KBM-7 (cell line): ENCODE results near the gene BCAR3.
"Not testable (repeated sequence)": the region's sequence is repeated elsewhere in the genome, so short reads cannot be mapped to it uniquely, and the experiment has no call there.

Source experiments
- DNase-seq: peaks from one replicate; pipeline ENCODE4 v3.0.0-alpha.2; 2015
- in situ Hi-C: fragments of 300-500 bp; cut with MboI; formaldehyde crosslinking; loops from 2 replicates; pipeline ENCODE4 v1.14.3; 2020; ENCODE audit warnings: low sequenced_read_pairs, low pct_unique_long_range_greater_than_20kb, mixed read lengths

Gene BCAR3

DNA sequence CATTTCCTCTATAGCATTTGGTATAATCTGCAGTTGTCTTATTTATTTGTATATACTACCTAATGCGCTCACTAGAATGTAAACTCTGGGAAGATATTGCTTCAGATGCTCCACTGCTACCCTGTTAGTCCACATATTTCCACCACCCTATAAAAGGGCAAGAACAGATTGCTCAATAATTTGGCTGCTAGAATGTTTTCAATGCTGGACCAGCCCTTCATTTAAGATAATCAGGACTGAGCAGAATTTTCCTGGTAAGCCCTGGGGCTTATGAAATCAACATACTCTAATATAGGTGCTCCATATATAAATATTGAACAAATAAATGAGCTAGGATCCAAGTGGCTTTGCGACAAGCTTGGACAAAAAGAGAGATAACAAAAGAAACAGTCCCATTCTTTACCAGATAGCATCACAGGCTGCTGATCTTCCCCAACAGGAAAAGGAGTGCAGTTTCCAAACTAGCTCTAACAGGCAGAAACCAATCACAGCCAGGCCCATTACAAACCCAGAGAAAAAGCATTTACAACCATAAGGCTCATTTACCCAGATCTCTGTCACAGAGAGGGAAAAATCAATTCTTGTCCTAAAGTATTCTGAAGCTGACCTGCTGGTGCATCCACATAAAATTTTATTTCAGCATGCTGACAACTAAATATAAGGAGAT lies 8.3 kb downstream of the BCAR3 start:
- DNase-seq, result no peak
- in situ Hi-C loops, result no loop called here

DNA sequence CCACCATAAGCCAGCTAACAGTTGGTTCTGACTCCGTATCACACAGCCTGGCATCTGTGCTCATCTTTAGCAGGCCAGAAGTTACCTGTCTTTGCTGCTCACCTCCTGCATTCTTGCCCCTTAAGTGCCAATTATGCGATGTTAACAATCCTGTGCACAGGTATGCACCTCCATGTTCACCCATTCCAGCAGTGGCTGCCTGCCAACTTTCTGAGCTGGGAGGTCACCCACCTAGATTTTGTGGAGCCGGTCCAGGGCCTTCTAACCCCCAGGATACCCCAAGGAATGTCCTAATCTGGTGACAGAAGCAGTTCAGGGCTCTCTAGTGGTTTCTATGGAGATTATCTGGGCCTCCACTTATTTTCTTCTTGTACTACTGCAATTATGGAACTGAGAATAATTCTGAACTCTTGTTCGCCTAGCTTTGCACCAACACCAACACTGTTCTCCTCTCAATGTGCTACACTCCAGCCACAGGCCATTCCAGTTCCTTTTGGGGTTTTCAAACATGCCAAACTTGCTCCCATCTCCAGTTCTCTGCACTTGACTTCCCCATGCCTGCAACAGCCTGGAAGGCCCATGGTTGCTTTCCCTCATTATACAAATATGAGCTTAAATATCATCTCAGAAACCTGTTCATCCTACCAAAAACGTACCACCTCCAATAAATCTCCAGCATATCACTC lies 9.0 kb downstream of the BCAR3 start:
- in situ Hi-C loops, result no loop called here
- no peak for DNase-seq

DNA sequence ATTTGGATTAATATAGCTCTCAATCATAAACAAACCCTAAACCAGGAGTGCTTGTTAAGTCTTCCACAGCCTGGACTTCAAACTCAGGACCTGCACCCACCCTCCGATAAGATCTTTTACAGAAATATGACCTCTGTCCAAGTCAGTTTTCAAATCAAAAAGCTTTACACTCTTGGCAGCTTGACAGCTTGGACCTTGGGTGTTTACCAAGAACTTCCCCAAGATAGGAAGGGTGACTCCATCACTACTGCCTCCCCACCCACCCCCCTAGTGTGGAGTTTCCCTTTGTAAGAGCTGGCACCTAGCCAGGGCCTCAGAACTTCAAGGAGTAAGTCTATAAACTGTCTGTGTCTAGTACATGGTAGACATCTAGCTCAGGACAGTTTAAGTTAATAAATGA lies 9.6 kb downstream of the BCAR3 start:
- in situ Hi-C loops, result no loop called here
- no peak for DNase-seq

DNA sequence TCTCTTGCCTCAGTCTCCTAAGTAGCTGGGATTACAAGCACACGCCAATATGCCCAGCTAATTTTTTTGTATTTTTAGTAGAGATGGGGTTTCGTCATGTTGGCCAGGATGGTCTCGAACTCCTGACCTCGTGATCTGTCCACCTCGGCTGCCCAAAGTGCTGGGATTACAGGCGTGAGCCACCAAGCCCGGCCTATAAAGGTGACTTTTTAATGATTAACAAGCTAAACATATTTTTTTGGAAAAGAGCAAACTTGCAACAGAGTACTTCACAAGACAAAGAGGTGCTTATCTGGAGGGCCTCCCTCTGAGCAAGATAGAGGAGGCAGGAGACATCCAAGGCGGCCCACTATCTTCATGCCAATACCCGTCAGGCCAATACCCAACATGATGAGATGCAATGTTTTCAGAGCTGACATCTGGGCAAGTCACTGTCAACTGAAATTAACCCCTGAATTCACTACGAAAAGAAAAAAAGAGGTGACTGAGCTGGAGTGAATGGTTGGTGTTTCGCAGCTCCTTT lies 10.5 kb downstream of the BCAR3 start:
- no peak for DNase-seq
- in situ Hi-C loops, result no loop called here

DNA sequence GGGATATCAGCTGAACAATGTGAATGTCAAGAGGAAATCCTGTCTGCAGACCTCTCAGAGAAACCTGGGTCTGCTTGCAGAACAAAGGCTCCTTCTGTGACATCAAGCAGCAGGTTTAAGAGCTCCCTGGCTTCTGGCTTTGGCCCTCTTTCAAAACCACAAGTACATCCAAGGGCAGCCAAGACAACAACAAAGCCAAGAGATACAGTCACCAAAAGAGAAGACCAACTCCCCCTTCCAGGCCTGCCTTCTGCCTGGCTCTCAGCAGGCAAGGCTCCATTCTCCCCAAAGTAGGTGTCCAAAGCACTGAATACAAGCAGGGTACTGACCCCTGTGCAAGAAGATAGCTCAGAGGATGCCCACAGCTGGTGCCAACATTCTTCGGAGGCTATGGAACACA lies 11.5 kb downstream of the BCAR3 start:
- peak; percentile 7 for DNase-seq
- in situ Hi-C loops, result no loop called here

DNA sequence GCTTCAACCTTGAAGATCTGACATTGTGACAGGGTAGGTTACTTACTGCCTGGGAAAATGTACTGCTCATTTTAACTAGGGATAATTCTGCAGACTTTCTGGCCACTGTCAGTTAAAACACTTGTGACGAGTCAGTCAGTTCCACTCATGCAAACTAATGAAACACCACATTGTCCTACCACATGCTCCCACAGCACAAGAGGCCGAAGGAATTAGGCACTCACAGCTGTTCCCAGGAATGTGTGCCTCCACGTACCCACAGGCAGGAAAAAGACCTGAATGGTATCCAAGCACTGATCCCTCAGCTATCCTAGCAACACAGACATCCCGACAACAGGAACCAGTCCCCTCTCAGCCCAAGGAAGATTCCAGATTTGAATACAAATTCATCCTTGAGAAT lies 12.3 kb downstream of the BCAR3 start:
- no peak for DNase-seq
- in situ Hi-C loops, result no loop called here

DNA sequence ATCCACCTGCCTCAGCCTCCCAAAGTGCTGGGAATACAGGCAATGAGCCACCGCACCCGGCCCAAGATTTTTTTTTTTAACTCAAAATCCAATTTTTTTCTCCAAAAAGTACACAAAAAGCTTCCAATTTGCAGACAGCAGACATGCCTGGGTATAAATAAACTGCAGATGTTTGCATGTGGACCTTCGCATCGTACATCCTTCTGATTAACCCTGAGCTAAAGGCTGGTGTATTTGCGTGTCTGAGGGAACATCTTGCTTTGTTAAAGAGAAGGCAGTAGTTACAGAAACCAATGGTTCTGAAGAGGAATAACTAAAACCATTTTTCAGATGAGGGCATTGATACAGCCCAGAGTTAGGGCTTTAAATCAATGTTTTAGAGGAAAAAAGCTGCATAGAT lies 12.7 kb downstream of the BCAR3 start:
- no peak for DNase-seq
- in situ Hi-C loops, result no loop called here

DNA sequence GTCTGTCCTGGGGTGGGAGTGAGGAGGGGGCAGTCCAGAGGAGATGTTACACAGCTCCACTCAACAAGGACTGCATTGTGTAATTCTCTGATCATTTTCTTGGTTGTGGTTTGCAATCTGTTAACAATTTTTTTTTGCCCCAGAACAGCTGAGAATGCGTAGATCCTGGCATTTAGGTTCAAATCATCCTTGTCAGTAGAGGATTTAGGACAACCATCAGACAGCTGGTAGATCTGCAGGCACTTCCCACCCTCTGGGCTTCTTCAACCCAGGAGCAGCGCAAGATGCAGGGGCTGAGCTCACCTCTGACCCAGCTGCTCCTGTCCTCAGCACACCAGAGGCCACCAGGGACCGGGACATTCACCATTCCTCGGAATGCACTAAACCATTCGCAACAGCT lies 13.5 kb downstream of the BCAR3 start:
- DNase-seq, result no peak
- in situ Hi-C loops, result no loop called here

DNA sequence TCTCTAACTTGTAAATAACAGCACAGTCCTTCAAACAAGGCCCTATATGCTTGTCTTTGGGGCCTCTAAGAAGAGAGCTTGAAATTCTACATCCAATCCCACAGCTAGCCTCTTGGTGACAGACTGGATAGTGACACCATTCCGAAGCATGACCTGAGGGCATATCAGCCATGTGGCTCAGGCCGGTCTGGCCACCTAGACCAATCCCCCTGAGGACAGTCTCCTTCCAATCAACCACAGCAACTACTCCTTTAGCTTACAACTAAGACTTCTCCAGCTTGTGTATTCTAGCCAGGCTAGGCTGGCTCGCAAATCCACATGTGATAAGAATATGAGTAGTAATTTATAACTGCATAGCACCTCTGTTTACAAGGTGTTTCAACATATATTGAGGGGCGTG lies 14.0 kb downstream of the BCAR3 start:
- DNase-seq, result no peak
- in situ Hi-C loops, result no loop called here

DNA sequence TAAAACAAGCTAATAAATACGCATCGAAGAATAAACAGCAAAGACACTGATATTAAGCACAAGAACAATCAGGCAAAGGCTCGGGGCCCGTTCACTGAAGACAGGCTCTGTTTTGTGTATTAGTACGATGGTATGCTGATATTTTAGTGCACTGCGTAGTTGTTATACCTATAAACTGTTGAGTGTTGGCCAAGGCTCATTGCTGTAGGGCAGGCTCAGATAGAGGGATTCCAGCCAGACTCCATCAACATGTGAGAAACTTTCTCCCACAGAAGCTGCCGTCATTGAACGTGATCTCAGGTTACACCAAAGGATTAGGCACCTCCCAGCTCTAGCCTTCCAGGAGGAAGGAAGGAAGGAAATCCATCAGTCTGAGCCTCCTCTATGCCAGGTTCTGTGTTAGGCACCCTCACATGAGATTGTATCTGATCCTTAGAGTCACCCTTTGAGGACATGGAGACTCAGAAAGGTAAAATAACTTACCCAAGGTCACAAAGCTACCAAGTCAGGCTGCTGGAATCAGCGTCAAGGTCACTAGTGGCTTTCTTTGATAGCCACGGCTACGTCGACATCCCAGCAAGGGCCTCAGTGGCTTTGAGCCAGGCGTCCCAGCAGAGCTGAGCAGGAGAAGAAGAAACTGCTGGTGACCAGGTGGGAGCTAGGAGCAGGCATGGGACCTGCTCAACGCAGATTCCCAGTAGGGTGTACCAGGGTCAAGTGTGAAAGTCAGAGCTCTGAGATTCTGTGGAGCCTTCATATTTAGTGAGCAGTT lies 14.8 kb downstream of the BCAR3 start:
- DNase-seq, result no peak
- in situ Hi-C loops, result no loop called here

DNA sequence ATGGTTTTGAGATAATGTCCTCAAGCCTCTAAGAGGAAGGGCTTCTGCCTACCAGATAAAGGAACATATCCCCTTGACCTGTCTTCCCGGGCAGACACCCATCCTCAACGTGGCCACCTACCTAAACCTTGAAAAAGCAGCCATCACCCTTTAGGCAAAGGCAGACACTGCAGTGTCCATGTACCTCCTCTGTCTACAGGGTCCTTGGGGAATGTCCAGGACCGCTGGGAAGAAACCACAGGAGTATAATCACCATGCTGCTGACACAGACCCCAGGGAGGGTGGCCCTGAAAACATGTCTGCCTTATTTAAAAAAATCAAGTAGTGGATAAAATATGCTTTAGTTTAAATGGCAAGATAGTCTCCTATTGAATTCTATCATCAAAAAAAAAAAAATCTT lies 16.6 kb downstream of the BCAR3 start:
- in situ Hi-C loops, result no loop called here
- no peak for DNase-seq

DNA sequence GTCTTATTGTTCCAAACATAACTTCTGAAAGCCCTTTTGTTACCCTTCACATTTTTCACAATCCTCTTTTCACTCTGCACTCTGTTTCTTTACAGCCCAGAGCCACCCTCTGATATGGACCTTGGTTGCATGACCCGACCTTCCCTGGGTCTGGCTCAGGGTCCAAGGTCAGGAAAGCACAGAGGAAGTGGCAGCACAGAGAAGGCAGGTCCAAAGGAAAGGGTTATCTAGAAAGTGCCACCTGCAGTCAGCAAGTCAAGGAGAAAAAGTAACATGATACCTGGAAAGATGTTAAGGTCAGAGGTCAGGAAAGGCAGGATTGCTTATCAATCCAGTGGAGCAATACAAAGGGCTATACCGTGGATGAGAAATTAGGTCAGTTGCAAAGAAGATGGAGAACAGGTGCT lies 18.4 kb downstream of the BCAR3 start:
- DNase-seq, result no peak
- in situ Hi-C loops, result no loop called here

DNA sequence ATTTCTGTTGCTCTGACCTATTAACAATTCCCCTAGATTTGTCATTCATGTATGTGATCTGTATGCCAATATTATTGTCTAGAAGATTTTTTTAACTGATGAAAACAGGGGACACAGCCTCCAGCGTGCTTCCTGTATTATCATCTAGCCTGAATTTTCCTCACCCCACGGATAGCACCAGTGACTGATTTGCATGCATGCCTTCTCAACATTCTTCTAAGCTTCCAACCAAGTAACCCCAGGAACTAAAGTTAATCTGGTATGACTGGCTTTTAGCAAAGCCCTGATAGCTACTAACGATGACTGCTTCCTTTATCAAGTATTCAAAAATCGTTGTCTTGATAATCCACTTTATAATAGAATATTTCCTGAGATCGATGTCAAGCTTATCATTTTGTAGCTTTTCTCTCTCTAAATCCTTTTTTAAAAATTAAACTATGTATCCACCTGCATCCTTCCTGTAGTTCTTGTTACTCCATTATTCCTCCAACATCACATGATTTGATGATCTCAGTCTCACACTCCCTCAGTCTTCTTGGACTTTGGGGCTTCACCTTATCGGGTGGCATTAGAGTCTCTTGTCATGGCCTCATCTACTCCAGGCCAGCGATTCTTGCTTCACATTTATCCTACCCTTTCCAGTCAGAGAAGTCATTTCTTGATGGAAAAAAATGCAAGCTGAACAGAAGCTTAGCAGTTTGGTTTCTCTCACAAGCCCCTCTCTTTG lies 19.0 kb downstream of the BCAR3 start:
- in situ Hi-C loops, result no loop called here
- DNase-seq, result no peak

DNA sequence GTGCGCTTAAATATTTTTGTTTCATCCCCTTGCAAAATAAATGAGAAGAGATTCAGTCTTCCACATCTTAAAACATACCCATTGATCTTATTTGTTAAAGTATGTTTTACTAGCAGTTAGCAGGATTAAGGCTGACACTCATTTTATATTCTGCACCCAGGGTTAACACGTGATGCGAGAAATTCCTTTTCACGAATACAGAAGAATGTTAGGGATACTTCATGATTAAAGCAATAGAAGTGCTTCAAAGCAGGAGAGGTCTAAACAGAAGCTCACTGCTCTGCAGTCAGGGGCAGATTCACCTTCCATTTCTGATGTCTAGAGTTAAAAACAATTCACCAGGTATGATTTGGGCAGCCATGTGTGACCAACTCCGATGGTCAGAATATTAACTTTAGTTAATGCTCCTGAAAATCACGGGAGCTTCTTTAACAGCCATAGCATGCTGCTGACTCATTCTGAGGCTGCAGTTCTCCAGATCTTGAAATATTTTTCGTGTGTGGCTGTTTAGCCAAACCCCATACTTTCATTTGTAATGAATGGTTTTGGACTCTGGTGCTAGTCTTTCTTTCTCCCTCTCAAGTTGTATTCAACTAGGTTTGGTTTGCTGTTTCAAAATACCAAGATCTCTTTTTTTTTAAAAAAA lies 19.7 kb downstream of the BCAR3 start:
- in situ Hi-C loops, result no loop called here
- no peak for DNase-seq

DNA sequence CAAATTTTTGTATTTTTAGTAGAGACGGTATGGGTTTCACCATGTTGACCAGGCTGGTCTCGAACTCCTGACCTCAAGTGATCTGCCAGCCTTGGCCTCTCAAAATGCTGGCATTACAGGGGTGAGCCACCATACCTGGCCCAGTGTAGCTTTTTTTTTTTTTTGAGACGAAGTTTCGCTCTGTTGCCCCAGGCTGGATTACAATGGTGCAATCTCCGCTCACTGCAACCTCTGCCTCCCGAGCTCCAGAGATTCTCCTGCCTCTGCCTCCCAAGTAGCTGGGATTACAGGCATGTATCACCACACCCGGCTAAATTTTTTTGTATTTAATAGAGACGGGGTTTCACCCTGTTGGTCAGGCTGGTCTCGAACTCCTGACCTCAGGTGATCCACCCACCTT lies 20.3 kb downstream of the BCAR3 start:
- in situ Hi-C loops, result not testable (repeated sequence)

DNA sequence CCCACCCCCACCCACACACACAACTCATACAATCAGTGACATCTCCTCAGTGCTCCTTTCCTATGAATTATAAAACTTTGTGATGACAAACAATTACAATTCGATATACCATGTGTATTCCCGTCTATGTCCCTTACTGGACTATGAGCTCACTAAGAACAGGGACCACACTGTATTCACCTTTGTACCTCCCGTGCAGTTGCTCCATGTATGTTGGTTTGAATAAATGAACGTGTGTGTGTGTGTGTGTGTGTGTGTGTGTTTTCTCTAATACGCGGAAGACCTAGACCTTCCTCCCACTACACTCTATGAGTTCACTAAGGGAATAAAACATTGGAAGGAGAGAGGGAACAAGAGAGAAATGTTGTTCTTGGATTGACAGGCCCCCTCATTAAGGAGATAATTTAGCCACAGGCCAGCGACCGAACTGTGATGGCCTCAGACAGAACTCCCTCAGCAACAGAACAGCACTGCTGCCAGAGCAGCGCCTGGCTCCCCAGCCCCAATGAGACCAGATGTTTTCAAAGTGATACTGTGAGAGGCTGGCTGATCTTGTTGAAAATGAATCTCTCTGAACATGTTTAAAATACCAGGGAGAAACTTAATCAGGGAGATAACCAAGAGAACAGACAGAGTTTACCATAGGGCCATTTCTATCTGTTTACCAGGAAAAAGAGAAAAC lies 21.7 kb downstream of the BCAR3 start:
- no peak for DNase-seq
- in situ Hi-C loops, result no loop called here

More for the DNA sequence above, 20.3 kb downstream of the BCAR3 start:
- not testable (repeated sequence) for DNase-seq

DNA sequence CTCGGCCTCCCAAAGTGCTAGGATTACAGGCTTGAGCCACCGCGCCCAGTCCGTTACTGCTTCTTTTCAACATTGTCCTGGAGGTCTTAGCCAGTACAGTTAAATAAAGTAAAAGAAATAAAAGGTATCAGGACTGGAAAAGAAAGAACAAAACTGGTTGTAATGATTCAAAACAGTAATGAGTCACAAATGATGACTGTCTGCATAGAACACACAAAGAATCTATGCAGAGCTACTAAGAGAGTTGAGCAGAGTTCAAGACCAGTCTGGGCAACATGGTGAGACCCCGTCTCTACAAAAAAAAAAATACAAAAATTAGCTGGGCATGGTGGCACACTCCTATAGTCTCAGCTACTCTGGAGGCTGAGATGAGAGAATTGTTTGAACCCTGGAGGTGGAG lies 23.4 kb downstream of the BCAR3 start:
- no peak for DNase-seq
- in situ Hi-C loops, result no loop called here

DNA sequence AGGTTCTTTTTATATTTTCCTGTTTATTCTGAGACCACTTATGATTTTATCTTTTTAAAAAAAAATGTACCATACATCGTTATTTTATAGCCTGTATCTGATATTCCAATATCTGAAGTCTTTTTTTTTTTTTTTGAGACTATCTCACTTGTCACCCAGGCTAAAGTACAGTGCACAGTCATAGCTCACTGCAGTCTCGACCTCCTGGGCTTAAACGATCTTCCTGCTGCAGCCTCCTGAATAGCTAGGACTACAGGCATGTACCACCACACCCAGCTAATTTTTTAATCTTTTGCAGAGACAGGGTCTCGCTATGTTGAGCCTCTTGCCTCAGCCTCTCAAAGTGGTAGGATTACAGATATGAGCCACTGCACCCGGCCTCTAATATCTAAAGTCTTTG lies 25.1 kb downstream of the BCAR3 start:
- DNase-seq, result no peak
- in situ Hi-C loops, result no loop called here

DNA sequence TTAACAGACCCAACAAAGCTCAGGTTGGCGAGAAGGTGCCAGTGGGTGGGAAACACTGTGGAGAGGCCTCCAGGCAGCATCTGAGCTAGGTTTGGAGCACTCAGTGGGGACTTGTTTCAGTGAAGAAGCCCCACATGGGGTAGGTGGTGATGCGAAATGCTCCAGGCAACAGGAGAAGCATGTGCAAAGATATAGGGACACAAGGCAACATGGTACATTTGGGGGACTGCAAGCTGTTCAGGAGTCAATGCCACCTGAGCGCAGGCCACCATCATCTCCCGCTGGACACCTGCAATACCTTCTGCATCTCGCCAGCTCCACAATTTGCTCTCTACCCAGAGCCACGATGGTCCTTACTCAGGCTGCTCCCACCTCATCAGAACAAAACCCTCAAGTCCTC lies 28.0 kb downstream of the BCAR3 start:
- in situ Hi-C loops, result no loop called here
- DNase-seq, result no peak
